ENCODE data around the gene ATXN1.

The ATXN1 gene

GRCh38 chr6:16723402-16723801 is 37.9 kb downstream of the ATXN1 start:
- H3K36me3 Mint-ChIP-seq (ENCODE audit: low read depth) = no peaks in the 10 kb centered on the region
- H3K27me3 Mint-ChIP-seq (ENCODE audit: low read depth, poor library complexity) = peaks cover 4% of the 10 kb centered on the region
- DNase-seq = no peak
- H3K4me3 Mint-ChIP-seq = no peak overlapping the region
- peaks cover 61% of the 10 kb centered on the region for H3K4me1 Mint-ChIP-seq
- TF ChIP-seq CTCF (IDR thresholded peaks at IDR 0.05) = no peak
- H3K27ac Mint-ChIP-seq = no peak overlapping the region
- no peaks in the 10 kb centered on the region for H3K9me3 Mint-ChIP-seq

GRCh38 chr6:16722630-16723029 is 38.6 kb downstream of the ATXN1 start:
- no peaks in the 10 kb centered on the region for H3K9me3 Mint-ChIP-seq
- H3K27ac Mint-ChIP-seq = no peak overlapping the region
- no peak for TF ChIP-seq CTCF (IDR thresholded peaks at IDR 0.05)
- H3K36me3 Mint-ChIP-seq (ENCODE audit: low read depth) = no peaks in the 10 kb centered on the region
- H3K4me3 Mint-ChIP-seq = no peak overlapping the region
- no peak for DNase-seq
- H3K27me3 Mint-ChIP-seq (ENCODE audit: low read depth, poor library complexity) = peaks cover 4% of the 10 kb centered on the region
- H3K4me1 Mint-ChIP-seq = peaks cover 54% of the 10 kb centered on the region

GRCh38 chr6:16721977-16722376 is 39.3 kb downstream of the ATXN1 start:
- Mint-ChIP-seq H3K27me3 (ENCODE audit: low read depth, poor library complexity) (peaks cover 4% of the 10 kb centered on the region), H3K27ac (no peak overlapping the region), H3K9me3 (no peaks in the 10 kb centered on the region), H3K36me3 (ENCODE audit: low read depth) (no peaks in the 10 kb centered on the region), H3K4me1 (peaks cover 51% of the 10 kb centered on the region), H3K4me3 (peak overlapping the region; percentile 6)
- DNase-seq = no peak
- no peak for TF ChIP-seq CTCF (IDR thresholded peaks at IDR 0.05)

GRCh38 chr6:16720861-16721260 is 40.4 kb downstream of the ATXN1 start:
- H3K4me3 Mint-ChIP-seq = no peak overlapping the region
- H3K27me3 Mint-ChIP-seq (ENCODE audit: low read depth, poor library complexity) = peaks cover 6% of the 10 kb centered on the region
- no peak overlapping the region for H3K27ac Mint-ChIP-seq
- no peak for DNase-seq
- no peaks in the 10 kb centered on the region for H3K36me3 Mint-ChIP-seq (ENCODE audit: low read depth)
- no peak for TF ChIP-seq CTCF (IDR thresholded peaks at IDR 0.05)
- peaks cover 40% of the 10 kb centered on the region for H3K4me1 Mint-ChIP-seq
- H3K9me3 Mint-ChIP-seq = no peaks in the 10 kb centered on the region

- Mint-ChIP-seq H3K27me3 (ENCODE audit: low read depth, poor library complexity) (peaks cover 8% of the 10 kb centered on the region), H3K4me3 (no peak overlapping the region), H3K27ac (no peak overlapping the region), H3K36me3 (ENCODE audit: low read depth) (no peaks in the 10 kb centered on the region), H3K9me3 (no peaks in the 10 kb centered on the region), H3K4me1 (peaks cover 27% of the 10 kb centered on the region)
- no peak for TF ChIP-seq CTCF (IDR thresholded peaks at IDR 0.05)
- no peak for DNase-seq
These were observed 41.8 kb downstream of the ATXN1 start for GRCh38 chr6:16719488-16719887.

GRCh38 chr6:16718356-16718755 is 42.9 kb downstream of the ATXN1 start:
- H3K27ac Mint-ChIP-seq = no peak overlapping the region
- H3K27me3 Mint-ChIP-seq (ENCODE audit: low read depth, poor library complexity) = peaks cover 8% of the 10 kb centered on the region
- no peaks in the 10 kb centered on the region for H3K36me3 Mint-ChIP-seq (ENCODE audit: low read depth)
- DNase-seq = no peak
- TF ChIP-seq CTCF (IDR thresholded peaks at IDR 0.05) = no peak
- no peak overlapping the region for H3K4me3 Mint-ChIP-seq
- no peaks in the 10 kb centered on the region for H3K9me3 Mint-ChIP-seq
- H3K4me1 Mint-ChIP-seq = peaks cover 17% of the 10 kb centered on the region
